Astrocyte (in vitro differentiated cells and primary cell): Measurements from ENCODE around the gene GPRIN1. TPM values are rescaled to one million over a fixed set of nuclear protein-coding genes. Genes with fewer than 3 reads are reported as not detected.

Experiments used
- DNase-seq: peaks from one replicate; pipeline ENCODE4 v3.0.0-alpha.2; 2010; ENCODE audit warnings: low read depth
- FAIRE-seq: peaks from 2 replicates; lab custom pipeline; 2011; peaks lifted over from hg19 to GRCh38; lab: Jason Lieb, UNC
- H2AFZ ChIP-seq: 2 replicates; pipeline ENCODE4 v1.6.0; 2012; ENCODE audit warnings: low read depth, low read length, inconsistent platforms
- H3K27ac ChIP-seq: 2 replicates; pipeline ENCODE4 v1.5.1; 2011; ENCODE audit warnings: low read depth, low read length, inconsistent platforms
- H3K27me3 ChIP-seq: 2 replicates; pipeline ENCODE4 v1.6.0; 2011; ENCODE audit warnings: low read length, inconsistent platforms; ENCODE audit not compliant: insufficient read depth
- H3K36me3 ChIP-seq: 2 replicates; pipeline ENCODE4 v1.5.1; 2011; ENCODE audit warnings: low read length, inconsistent platforms; ENCODE audit not compliant: insufficient read depth
- H3K4me1 ChIP-seq: 2 replicates; pipeline ENCODE4 v1.5.1; 2011; ENCODE audit warnings: low read length, inconsistent platforms; ENCODE audit not compliant: insufficient read depth
- H3K4me2 ChIP-seq: 2 replicates; pipeline ENCODE4 v1.6.0; 2012; ENCODE audit warnings: low read length, inconsistent platforms
- H3K4me3 ChIP-seq: 2 replicates; pipeline ENCODE4 v1.5.1; 2011; ENCODE audit warnings: low read depth, mild to moderate bottlenecking, low read length, inconsistent platforms; ENCODE audit not compliant: insufficient read depth
- H3K79me2 ChIP-seq: 2 replicates; pipeline ENCODE4 v1.6.0; 2012; ENCODE audit warnings: mild to moderate bottlenecking, low read length, inconsistent platforms; ENCODE audit not compliant: insufficient read depth
- H3K9ac ChIP-seq: 2 replicates; pipeline ENCODE4 v1.6.0; 2012; ENCODE audit warnings: mild to moderate bottlenecking, low read length, inconsistent platforms
- H3K9me3 ChIP-seq: 2 replicates; pipeline ENCODE4 v1.5.1; 2012; ENCODE audit warnings: low read depth, mild to moderate bottlenecking, low read length, inconsistent platforms; ENCODE audit not compliant: insufficient read depth
- H4K20me1 ChIP-seq: 2 replicates; pipeline ENCODE4 v1.6.0; 2012; ENCODE audit warnings: low read length, inconsistent platforms; ENCODE audit not compliant: insufficient read depth
- H3K27ac Mint-ChIP-seq: one replicate; pipeline ENCODE4 v1.8.0; 2021; ENCODE audit warnings: mild to moderate bottlenecking, mixed read lengths; ENCODE audit not compliant: unreplicated experiment
- H3K27me3 Mint-ChIP-seq: one replicate; pipeline ENCODE4 v1.8.0; 2021; ENCODE audit warnings: low read depth, mixed read lengths; ENCODE audit not compliant: unreplicated experiment
- H3K36me3 Mint-ChIP-seq: one replicate; pipeline ENCODE4 v1.8.0; 2021; ENCODE audit warnings: low read depth, mixed read lengths; ENCODE audit not compliant: unreplicated experiment
- H3K4me1 Mint-ChIP-seq: one replicate; pipeline ENCODE4 v1.8.0; 2021; ENCODE audit warnings: low read depth, mixed read lengths; ENCODE audit not compliant: unreplicated experiment
- H3K4me3 Mint-ChIP-seq: one replicate; pipeline ENCODE4 v1.8.0; 2021; ENCODE audit warnings: mild to moderate bottlenecking, moderate library complexity, mixed read lengths; ENCODE audit not compliant: unreplicated experiment
- H3K9me3 Mint-ChIP-seq: one replicate; pipeline ENCODE4 v1.8.0; 2021; ENCODE audit warnings: mild to moderate bottlenecking, mixed read lengths; ENCODE audit not compliant: unreplicated experiment
- CTCF ChIP-seq: IDR thresholded peaks from 2 replicates; pipeline ENCODE4 v1.5.1; 2011; ENCODE audit warnings: low read depth, mild to moderate bottlenecking, inconsistent platforms, low read length, moderate library complexity; ENCODE audit not compliant: insufficient read depth
- EZH2 ChIP-seq: IDR thresholded peaks from 2 replicates; pipeline ENCODE4 v1.6.1; 2012; ENCODE audit warnings: mild to moderate bottlenecking, low read length, inconsistent platforms; ENCODE audit not compliant: insufficient read depth
- total RNA-seq: library from RNA; stranded (reverse); gene quantifications from 2 replicates; pipeline ENCODE4 v1.2.1, GENCODE V29; 2021

GPRIN1 gene
- total RNA-seq, 1 donor from 2014 or later, result 6.8 TPM

DNA sequence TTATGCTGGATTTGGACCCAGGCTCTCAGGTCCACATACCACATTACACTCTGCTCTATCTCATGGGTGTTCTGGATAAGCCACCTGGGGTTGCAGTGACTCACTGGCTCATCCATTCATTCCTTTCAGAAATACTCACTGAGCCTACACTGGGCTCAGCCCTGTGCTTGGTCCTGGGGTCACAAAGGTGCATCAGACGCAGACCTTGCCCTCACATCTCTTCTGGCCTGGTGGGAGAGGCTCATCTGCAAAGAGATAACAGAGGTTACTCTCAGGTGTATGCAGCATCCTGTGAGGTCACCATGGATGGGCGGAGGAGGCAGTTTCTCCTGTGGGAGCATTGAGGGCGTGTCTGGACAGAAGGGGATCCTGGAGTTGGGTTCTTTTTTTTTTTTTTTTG, 48.7 kb downstream of the GPRIN1 start:
- FAIRE-seq (no peak), DNase-seq (no peak)
- H3K4me1 ChIP-seq, result no peaks in the 10 kb centered on the region
- H3K36me3 ChIP-seq, result no peaks in the 10 kb centered on the region
- no peaks in the 10 kb centered on the region for H3K79me2 ChIP-seq
- Mint-ChIP-seq H3K36me3 (no peaks in the 10 kb centered on the region), H3K9me3 (peaks cover 7% of the 10 kb centered on the region), H3K4me3 (no peak overlapping the region), H3K27me3 (peaks cover 5% of the 10 kb centered on the region), H3K27ac (no peak overlapping the region), H3K4me1 (peaks cover 12% of the 10 kb centered on the region)
- H3K9me3 ChIP-seq, result no peaks in the 10 kb centered on the region
- H3K4me3 ChIP-seq, result no peak overlapping the region
- no peaks in the 10 kb centered on the region for H3K27me3 ChIP-seq
- no peak overlapping the region for H3K27ac ChIP-seq
- TF ChIP-seq CTCF (no peak), EZH2 (no peak)
- no peak overlapping the region for H3K4me2 ChIP-seq
- no peak overlapping the region for H2AFZ ChIP-seq
- H4K20me1 ChIP-seq, result no peaks in the 10 kb centered on the region
- H3K9ac ChIP-seq, result no peak overlapping the region

- Histone ChIP-seq H3K79me2 (no peaks in the 10 kb centered on the region), H3K27ac (no peak overlapping the region), H3K4me1 (no peaks in the 10 kb centered on the region), H3K9me3 (no peaks in the 10 kb centered on the region), H3K27me3 (no peaks in the 10 kb centered on the region), H2AFZ (no peak overlapping the region), H3K4me2 (no peak overlapping the region), H3K36me3 (no peaks in the 10 kb centered on the region), H3K4me3 (no peak overlapping the region), H4K20me1 (no peaks in the 10 kb centered on the region), H3K9ac (no peak overlapping the region)
- DNase-seq, result no peak
- Mint-ChIP-seq H3K36me3 (no peaks in the 10 kb centered on the region), H3K4me3 (no peak overlapping the region), H3K27ac (no peak overlapping the region), H3K4me1 (peaks cover 12% of the 10 kb centered on the region), H3K9me3 (peaks cover 7% of the 10 kb centered on the region), H3K27me3 (peaks cover 4% of the 10 kb centered on the region)
- TF ChIP-seq EZH2, result no peak
- FAIRE-seq, result no peak
Observed at GRCh38 chr5:176560364-176560763, 49.6 kb downstream of the GPRIN1 start.

- Histone ChIP-seq H4K20me1 (no peaks in the 10 kb centered on the region), H3K4me3 (no peak overlapping the region), H3K4me1 (no peaks in the 10 kb centered on the region), H3K79me2 (no peaks in the 10 kb centered on the region), H3K9me3 (no peaks in the 10 kb centered on the region), H3K27me3 (no peaks in the 10 kb centered on the region), H3K9ac (no peak overlapping the region), H3K4me2 (no peak overlapping the region), H3K27ac (no peak overlapping the region), H3K36me3 (no peaks in the 10 kb centered on the region), H2AFZ (no peak overlapping the region)
- H3K27ac Mint-ChIP-seq, result no peak overlapping the region
- peaks cover 8% of the 10 kb centered on the region for H3K27me3 Mint-ChIP-seq
- DNase-seq (no peak), FAIRE-seq (no peak)
- no peaks in the 10 kb centered on the region for H3K36me3 Mint-ChIP-seq
- peaks cover 12% of the 10 kb centered on the region for H3K4me1 Mint-ChIP-seq
- H3K9me3 Mint-ChIP-seq, result peaks cover 7% of the 10 kb centered on the region
- TF ChIP-seq CTCF, result no peak
- TF ChIP-seq EZH2, result no peak
- H3K4me3 Mint-ChIP-seq, result no peak overlapping the region
Observed at GRCh38 chr5:176559683-176560082, 50.3 kb downstream of the GPRIN1 start.
